ENCODE measurements around the gene TP53INP2.

- no peak for TF ChIP-seq POLR2AphosphoS5 (IDR thresholded peaks at IDR 0.05; ENCODE audit: low read depth)
- TF ChIP-seq, protein P1, sequence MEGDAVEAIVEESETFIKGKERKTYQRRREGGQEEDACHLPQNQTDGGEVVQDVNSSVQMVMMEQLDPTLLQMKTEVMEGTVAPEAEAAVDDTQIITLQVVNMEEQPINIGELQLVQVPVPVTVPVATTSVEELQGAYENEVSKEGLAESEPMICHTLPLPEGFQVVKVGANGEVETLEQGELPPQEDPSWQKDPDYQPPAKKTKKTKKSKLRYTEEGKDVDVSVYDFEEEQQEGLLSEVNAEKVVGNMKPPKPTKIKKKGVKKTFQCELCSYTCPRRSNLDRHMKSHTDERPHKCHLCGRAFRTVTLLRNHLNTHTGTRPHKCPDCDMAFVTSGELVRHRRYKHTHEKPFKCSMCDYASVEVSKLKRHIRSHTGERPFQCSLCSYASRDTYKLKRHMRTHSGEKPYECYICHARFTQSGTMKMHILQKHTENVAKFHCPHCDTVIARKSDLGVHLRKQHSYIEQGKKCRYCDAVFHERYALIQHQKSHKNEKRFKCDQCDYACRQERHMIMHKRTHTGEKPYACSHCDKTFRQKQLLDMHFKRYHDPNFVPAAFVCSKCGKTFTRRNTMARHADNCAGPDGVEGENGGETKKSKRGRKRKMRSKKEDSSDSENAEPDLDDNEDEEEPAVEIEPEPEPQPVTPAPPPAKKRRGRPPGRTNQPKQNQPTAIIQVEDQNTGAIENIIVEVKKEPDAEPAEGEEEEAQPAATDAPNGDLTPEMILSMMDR (conservative IDR thresholded peaks at IDR 0.05; ENCODE audit: low read depth in 2 of 2), result no peak
Measured at GRCh38 chr20:34669094-34669493, 35.0 kb upstream of the TP53INP2 start.
